A204.1 (cell line): ENCODE measurements around the gene PMEPA1.

ENCODE experiments used
- FAIRE-seq: peaks from 2 replicates; lab custom pipeline; 2012; peaks lifted over from hg19 to GRCh38; lab: Jason Lieb, UNC

Gene PMEPA1

GRCh38 chr20:57605878-57606277 is 103.9 kb downstream of the PMEPA1 start:
- FAIRE-seq: no peak

GRCh38 chr20:57605045-57605444 is 104.8 kb downstream of the PMEPA1 start:
- no peak for FAIRE-seq

- FAIRE-seq: no peak
These were observed 106.7 kb downstream of the PMEPA1 start for GRCh38 chr20:57603120-57603519.

- no peak for FAIRE-seq
These were observed 108.1 kb downstream of the PMEPA1 start for GRCh38 chr20:57601737-57602136.

- FAIRE-seq: no peak
These were observed 108.6 kb downstream of the PMEPA1 start for GRCh38 chr20:57601211-57601570.

- no peak for FAIRE-seq
These were observed 109.2 kb downstream of the PMEPA1 start for GRCh38 chr20:57600320-57601210.

- no peak for FAIRE-seq
These were observed 111.3 kb downstream of the PMEPA1 start for GRCh38 chr20:57598491-57598890.
